ENCODE measurements around the gene DSCAM.

DSCAM gene

GRCh38 chr21:40158366-40158765 lies 688.6 kb downstream of the DSCAM start:
- DNase-seq: no peak

DNA sequence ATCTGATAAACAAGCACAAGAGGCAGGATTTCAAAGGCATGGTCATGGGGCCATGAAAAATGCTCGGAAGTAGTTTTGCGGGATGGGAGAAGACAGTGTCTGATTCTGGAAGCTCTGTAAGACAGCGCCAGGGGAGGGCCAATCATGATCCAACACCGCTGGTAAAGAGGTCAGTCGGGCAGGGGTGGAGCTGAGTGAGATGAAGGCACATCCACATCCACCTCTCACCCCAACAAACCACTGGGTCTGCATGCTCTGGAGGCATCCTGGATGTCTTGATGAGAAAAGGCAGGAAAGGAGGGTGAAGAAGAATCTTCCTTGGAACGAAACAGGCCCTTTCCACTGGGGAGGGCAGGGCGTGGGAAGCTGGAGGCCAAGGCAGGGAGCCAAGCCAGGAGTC lies 691.4 kb downstream of the DSCAM start:
- no peak for DNase-seq

GRCh38 chr21:40153351-40153750 lies 693.6 kb downstream of the DSCAM start:
- no peak for DNase-seq

- no peak for DNase-seq
These were observed 694.5 kb downstream of the DSCAM start for GRCh38 chr21:40152476-40152875.

GRCh38 chr21:40151611-40152010 lies 695.3 kb downstream of the DSCAM start:
- DNase-seq: no peak

DNA sequence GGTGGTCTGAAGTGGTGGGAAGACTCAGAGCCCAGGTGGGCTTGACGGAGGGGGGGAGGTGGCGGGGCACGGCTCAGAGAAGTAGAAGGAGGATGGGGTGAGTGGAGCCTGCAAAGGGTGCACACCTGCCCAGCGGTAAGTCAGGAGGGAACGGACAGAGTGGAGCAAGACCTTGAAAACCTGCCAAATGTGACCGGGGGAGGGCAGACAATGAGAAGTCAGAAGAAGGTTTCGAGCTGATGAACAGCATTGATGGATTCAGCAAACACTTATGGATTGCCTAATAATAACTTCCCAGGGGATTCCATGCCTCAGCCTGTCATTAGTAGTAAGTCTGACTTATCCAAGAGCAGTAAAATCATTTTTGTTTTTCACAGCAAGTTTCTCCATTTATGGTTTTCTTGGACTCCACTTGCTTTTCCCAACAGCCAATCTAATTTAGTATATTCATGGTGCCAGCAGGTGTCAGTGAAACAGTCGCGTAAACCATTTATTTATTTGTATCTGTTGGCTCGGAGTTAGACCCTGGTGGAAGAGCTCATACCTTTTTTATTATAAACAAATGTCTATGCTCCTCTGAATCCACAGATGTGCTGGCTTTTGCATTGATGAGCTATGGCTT lies 700.6 kb downstream of the DSCAM start:
- DNase-seq: no peak

DNA sequence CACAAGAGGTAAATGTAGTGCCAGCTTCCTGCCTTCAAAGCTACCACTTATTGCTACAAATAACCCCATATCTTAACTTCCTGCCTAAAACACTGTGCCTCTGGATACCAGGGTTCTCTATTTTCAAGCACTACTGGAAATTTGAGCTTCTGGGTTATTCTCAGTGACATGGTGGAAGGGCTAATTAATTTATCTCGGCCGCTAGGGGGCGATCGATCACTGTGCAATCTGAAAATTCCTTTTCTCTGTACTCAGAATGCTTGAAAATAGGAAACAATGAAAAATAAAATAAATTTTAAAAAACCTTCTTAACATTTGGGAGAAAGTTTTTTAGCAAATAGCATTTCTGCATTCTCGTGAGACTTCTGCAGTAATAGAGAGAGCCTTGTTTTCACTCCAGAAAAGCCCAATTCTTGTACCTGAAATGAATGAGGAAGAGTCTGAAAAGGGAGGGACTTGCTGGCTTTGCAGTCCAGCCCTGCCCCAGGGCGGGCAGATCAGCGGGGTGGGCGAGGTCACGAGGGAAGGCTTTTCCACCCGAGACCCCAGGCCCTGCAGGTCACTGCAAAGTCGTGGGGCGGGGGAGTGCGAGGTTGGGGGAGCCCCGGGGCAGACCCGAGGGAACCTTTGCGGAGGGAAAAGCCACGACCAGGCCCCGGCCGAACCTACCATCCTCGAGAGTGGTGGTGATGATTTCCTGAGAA lies 703.0 kb downstream of the DSCAM start:
- DNase-seq: peak; percentile 84

GRCh38 chr21:40141621-40142020 lies 705.3 kb downstream of the DSCAM start:
- no peak for DNase-seq

DNA sequence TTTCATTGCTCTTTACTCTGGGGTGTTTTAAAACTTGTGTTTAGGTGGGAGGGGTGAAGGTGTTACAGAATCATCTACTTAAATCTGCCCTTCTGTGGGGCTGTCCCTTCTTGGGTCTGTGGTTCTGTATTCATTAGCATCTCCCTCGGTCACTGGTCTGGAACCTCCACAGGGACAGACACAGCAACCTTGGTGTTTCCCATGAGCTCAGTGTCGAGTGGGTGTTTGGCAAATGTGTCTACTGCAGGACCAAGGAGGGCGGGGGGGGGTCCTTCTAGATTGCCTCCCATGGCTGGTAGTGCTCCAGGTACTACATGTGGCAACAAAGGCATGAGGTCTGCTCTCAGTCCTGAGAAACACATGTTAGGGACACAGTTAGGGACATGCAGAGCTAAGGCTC lies 706.3 kb downstream of the DSCAM start:
- DNase-seq: no peak

- DNase-seq: no peak
These were observed 707.3 kb downstream of the DSCAM start for GRCh38 chr21:40139636-40140035.

DNA sequence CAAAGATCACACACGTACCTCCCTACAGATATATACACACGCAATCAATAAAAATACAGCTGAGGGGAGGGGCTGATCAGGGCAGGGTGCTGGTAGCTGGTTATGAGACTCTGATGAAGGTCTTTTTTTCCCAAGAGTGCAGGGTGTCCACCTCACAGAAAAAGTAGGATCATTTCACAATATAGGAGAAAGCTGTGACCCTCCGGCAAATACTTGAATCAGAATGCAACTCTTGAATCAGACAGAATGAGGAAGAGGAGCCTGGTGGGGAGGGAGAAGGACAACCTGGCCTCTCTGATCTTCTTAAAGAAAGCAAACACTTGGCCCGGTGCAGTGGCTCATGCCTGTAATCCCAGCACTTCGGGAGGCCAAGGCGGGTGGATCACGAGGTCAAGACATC lies 710.4 kb downstream of the DSCAM start:
- DNase-seq: no peak

- DNase-seq: no peak
These were observed 712.0 kb downstream of the DSCAM start for GRCh38 chr21:40134731-40135492.

- DNase-seq: no peak
These were observed 716.5 kb downstream of the DSCAM start for GRCh38 chr21:40130476-40130875.

DNA sequence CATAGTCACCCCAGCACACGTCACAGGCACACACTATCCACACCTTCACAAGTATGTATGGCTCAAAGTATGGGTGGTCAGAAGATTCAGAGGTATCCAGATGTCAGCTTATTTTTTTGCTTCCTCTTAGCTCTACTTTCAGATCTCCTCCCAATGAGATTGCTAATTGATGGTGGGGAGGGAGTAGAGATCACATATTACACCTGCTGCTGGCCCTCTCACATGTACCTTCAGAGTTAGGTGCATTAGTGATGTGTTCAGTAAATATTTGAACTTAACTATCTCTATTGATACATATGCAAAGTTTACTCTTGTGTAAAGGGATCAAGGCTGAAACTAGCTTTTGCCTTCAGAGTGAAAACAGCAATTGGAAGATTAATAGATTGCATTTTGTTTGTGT lies 717.1 kb downstream of the DSCAM start:
- no peak for DNase-seq

DNA sequence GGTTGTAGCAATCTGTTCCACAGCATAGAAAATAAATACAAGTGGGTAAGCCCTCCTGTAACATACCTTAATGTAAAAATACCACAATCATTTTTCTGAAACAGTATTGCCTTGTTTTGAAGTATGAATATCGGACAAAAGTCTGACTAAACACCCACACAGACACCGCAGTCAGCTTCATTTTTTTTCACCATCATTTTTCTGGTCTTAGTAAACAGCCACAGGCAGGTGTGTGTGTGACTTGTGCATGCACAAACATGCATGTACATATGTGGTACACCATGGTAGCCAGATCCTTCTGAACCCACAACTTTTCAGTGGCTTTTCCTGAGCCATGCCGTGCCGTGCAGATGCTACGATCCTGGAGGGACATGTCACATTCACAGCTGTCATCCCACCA lies 718.1 kb downstream of the DSCAM start:
- no peak for DNase-seq

DNA sequence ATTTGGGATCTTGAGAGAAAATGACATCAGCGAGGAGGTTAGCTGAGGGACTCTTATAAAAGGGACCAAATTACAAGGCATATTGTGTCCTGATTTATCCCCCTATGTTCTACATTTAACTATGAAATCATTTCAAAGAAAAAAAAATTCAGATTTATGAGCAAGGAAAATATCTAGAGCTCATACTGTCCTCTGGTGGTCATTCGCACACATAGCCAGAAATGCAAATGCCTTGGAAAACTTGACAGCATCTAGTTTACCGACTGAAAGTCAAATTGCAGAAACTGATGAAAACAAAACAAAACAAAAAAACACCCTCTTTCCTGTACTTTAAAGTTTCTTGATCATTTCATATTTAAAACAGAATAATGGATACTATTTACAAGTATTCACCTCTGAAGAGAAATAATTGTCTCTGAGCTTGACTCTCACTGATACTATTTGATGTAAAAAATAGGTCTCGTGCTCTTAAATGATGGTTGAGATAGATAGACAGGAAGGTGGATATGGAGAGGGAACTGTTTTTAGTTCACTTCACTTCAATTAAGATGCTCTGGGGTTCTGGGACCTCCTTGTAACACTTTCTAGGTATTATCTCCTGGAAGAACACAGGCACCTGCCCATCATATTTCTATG lies 725.9 kb downstream of the DSCAM start:
- DNase-seq: peak; percentile 69

- DNase-seq: no peak
These were observed 728.4 kb downstream of the DSCAM start for GRCh38 chr21:40118527-40118926.

DNA sequence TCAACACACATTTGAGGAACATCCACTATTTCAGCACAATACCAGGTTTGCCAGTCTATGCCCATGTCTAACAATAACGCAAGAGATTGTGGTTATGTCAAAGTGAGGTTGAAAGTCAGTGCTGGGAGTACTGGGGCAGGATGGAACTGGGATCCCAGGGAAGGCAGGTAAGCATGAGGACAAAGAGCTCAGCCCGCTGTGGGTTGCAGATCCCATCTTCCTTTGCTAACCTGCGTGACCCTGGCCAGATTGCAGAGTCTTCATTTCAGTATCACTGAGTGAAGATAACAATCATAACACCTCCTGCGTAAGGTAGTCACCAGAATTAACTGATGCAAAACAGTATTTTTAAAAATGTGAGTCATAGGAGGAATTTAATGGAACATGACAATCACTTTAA lies 729.7 kb downstream of the DSCAM start:
- no peak for DNase-seq

GRCh38 chr21:40115775-40116174 lies 731.2 kb downstream of the DSCAM start:
- no peak for DNase-seq

DNA sequence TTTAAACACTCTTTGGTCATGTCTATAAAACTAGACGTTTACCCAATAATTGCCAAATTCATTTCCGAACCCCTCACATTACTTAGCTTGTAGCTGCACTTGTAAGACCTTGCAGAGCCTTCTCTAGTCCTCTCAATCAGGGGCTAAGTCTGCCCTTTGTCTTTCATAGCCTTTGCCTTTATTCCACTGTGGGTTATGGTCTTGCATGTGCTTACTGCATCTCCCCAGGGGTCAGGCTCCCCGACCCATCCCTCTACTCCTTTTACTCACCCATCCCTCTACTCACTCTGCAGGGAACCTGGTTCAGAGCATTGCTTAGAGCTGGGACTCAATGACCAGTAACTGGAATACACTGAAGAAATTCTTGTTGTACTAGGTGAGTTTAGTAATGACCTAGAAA lies 744.3 kb downstream of the DSCAM start:
- DNase-seq: no peak

- DNase-seq: no peak
These were observed 747.1 kb downstream of the DSCAM start for GRCh38 chr21:40099809-40100208.

DNA sequence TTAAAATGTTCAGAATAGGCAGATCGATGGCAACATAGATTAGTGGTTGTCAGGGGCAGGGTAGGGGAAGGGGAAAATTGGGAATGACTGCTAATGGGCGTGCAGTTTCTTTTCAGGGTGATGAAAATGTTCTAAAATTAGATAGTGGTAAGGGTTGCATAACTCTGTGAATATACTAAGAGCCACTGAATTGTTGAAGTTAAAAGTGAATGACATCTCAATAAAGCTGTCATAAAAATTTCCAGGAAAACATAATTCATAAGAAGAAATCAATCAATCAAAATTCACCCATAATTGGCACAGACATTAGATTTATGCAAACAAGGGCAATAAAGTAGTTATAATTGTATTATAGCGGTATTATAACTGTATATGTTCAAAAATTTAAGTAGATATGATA lies 751.5 kb downstream of the DSCAM start:
- no peak for DNase-seq

DNA sequence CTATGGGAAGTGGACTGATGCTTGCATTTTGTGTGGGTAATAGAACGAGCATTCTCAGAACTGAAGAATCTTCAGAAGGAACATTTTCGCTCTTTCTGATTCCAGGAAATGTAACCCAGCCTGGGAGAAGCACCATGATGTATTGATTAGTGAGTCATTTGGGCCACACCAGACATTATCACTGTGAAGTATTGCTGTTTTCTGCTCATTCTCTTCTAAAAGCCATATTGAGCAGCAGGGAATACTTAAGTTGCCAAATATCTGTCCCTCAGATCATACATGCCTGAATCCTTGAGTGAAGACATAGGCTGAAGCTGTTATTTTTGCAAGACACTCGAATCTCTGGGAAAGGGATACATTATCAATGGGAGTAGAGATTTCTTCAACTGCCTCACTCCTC lies 766.6 kb downstream of the DSCAM start:
- no peak for DNase-seq

DNA sequence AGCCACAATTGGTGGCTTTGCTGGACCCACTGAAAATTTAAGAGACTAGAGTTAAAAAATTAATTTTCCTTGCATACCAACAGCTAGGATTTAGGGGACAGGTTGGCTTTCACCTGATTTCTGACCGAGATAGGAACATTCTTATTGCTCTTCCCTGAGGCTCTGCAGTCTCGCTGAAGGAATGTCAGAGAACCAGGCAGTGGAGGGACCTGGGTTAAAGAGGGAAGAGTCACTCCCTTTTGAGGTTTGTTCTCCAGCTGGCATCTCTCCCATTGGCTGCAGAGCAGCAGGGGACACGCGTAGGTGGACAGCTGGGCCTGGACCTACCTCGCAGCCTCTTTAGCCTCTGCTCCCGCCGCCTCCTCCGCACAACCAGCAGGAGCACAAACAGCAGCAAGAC lies 772.2 kb downstream of the DSCAM start:
- no peak for DNase-seq
